Suprapubic skin (tissue), 4 donors: ENCODE measurements around the gene CAMK1D.

Experiments used
- EP300 ChIP-seq: sonication (generic); formaldehyde crosslinking; IDR thresholded peaks from one replicate; pipeline ENCODE4 v1.6.1; 2017; ENCODE audit warnings: antibody characterized with exemption
- POLR2A ChIP-seq, 2 donors: fragments of 450-650 bp; IDR thresholded peaks; one replicate each; pipeline ENCODE4 v1.6.1; 2017; ENCODE audit warnings: antibody characterized with exemption in 2 of 2, mild to moderate bottlenecking in 2 of 2, moderate library complexity in 2 of 2
- POLR2AphosphoS5 ChIP-seq, 3 donors: sonication (generic); formaldehyde crosslinking; IDR thresholded peaks; one replicate each; pipeline ENCODE4 v1.6.1; 2017; ENCODE audit warnings: antibody characterized with exemption in 3 of 3
- TF ChIP-seq, protein P1 (sequence below), 2 donors: fragments of 200-600 bp in 1 of 2; fragments of 450-650 bp in 1 of 2; sonication (generic) in 1 of 2; IDR thresholded peaks; one replicate each; pipeline ENCODE4 v1.5.1; 2016 to 2019; ENCODE audit warnings: antibody characterized with exemption in 2 of 2, mild to moderate bottlenecking in 1 of 2, moderate library complexity in 1 of 2

DNA sequence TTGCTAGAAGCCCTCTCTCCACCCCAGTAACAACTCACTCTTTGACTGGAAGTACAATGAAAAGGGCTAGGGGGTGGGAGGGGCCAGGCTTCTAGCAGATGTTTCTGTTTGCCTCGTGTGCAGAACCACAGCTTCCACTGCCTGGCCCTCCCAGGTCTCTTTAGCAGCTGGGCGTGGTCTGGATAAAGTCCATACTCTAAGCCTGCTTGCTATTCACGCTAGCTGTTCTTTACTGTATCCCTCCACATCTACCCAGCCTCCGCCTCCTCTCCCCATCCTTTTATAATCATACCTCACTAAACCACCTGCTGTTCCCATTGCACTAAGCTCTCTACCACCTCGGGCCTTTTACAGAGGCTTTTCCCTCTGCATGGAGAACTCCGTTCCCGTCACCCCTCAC is 288.8 kb downstream of the CAMK1D start:
- TF ChIP-seq, protein P1, sequence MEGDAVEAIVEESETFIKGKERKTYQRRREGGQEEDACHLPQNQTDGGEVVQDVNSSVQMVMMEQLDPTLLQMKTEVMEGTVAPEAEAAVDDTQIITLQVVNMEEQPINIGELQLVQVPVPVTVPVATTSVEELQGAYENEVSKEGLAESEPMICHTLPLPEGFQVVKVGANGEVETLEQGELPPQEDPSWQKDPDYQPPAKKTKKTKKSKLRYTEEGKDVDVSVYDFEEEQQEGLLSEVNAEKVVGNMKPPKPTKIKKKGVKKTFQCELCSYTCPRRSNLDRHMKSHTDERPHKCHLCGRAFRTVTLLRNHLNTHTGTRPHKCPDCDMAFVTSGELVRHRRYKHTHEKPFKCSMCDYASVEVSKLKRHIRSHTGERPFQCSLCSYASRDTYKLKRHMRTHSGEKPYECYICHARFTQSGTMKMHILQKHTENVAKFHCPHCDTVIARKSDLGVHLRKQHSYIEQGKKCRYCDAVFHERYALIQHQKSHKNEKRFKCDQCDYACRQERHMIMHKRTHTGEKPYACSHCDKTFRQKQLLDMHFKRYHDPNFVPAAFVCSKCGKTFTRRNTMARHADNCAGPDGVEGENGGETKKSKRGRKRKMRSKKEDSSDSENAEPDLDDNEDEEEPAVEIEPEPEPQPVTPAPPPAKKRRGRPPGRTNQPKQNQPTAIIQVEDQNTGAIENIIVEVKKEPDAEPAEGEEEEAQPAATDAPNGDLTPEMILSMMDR (IDR thresholded peaks at IDR 0.05): no peak
- TF ChIP-seq POLR2A (IDR thresholded peaks at IDR 0.05): no peak
- no peak for TF ChIP-seq EP300
- no peak for TF ChIP-seq POLR2AphosphoS5 (IDR thresholded peaks at IDR 0.05)
